Muscle of leg (tissue), 11 donors: ENCODE measurements around the gene CA10. TPM values are rescaled to one million over a fixed set of nuclear protein-coding genes. Genes with fewer than 3 reads are reported as not detected.
A peak's percentile ranks its signal among the peaks of the same experiment; 100 is the strongest.

ENCODE experiments used
- DNase-seq: peaks from one replicate; pipeline ENCODE4 v3.0.0; 2013
- H3K27ac ChIP-seq: one replicate; pipeline ENCODE4 v1.5.1; 2013; ENCODE audit warnings: mild to moderate bottlenecking, low read length, control low read depth
- H3K27me3 ChIP-seq: one replicate; pipeline ENCODE4 v1.6.1; 2013; ENCODE audit warnings: low read length; ENCODE audit not compliant: control insufficient read depth, insufficient read depth
- H3K36me3 ChIP-seq: one replicate; pipeline ENCODE4 v1.6.1; 2013; ENCODE audit warnings: low read length; ENCODE audit not compliant: control insufficient read depth, insufficient read depth
- H3K4me1 ChIP-seq: one replicate; pipeline ENCODE4 v1.6.1; 2013; ENCODE audit warnings: low read length; ENCODE audit not compliant: control insufficient read depth, insufficient read depth
- H3K4me3 ChIP-seq: one replicate; pipeline ENCODE4 v1.5.1; 2013; ENCODE audit warnings: low read length, control low read depth
- H3K9me3 ChIP-seq: replicated peaks from 2 replicates; pipeline ENCODE4 v1.6.1; 2013; ENCODE audit warnings: low read depth, low read length; ENCODE audit not compliant: control insufficient read depth
- WGBS: methylation state at CpG from one replicate; pipeline ENCODE4 v1.1.5; 2013; ENCODE audit warnings: missing lambda C conversion rate; ENCODE audit not compliant: insufficient coverage; 5-methylcytosine and 5-hydroxymethylcytosine counted together
- polyA plus RNA-seq, 8 donors: library from polyadenylated mRNA; unstranded; fragments of 120-200 nt; gene quantifications; one replicate each; pipeline versions ENCODE4 v1.2.1 to v1.2.3, GENCODE V29; 2013; ENCODE audit warnings: inconsistent platforms in 1 of 8, low replicate concordance in 1 of 8; ENCODE audit not compliant: insufficient read length in 8 of 8, insufficient read depth in 1 of 8
- total RNA-seq: library from RNA; stranded (reverse); fragments of 120-200 nt; gene quantifications from one replicate; pipeline ENCODE4 v1.2.4, GENCODE V29; 2013

The CA10 gene
- total and polyA plus RNA-seq, 9 donors, result 1.4 to 6.9 (median 3.3) TPM

GRCh38 chr17:51901242-51901641 lies 257.3 kb downstream of the CA10 start:
- 33% methylated on average over 1 of the region's 1 CpG for WGBS
- Histone ChIP-seq H3K36me3 (no peaks in the 10 kb centered on the region), H3K9me3 (no peaks in the 10 kb centered on the region), H3K4me3 (no peak overlapping the region), H3K27me3 (no peaks in the 10 kb centered on the region), H3K4me1 (no peaks in the 10 kb centered on the region), H3K27ac (no peak overlapping the region)
- DNase-seq, result no peak

- WGBS, result 59% methylated on average over 1 of the region's 2 CpGs
These were observed 266.6 kb downstream of the CA10 start for GRCh38 chr17:51891936-51892335.

GRCh38 chr17:51890710-51891109 lies 267.8 kb downstream of the CA10 start:
- H3K4me1 ChIP-seq, result peaks cover 3% of the 10 kb centered on the region
- no peaks in the 10 kb centered on the region for H3K9me3 ChIP-seq
- no peak for DNase-seq
- H3K4me3 ChIP-seq, result no peak overlapping the region
- WGBS, result no CpG with 5 or more reads among the region's 1 CpG
- no peaks in the 10 kb centered on the region for H3K27me3 ChIP-seq
- H3K27ac ChIP-seq, result no peak overlapping the region
- H3K36me3 ChIP-seq, result no peaks in the 10 kb centered on the region

More at GRCh38 chr17:51891936-51892335, 266.6 kb downstream of the CA10 start:
- H3K27me3 ChIP-seq, result no peaks in the 10 kb centered on the region
- no peaks in the 10 kb centered on the region for H3K9me3 ChIP-seq
- H3K4me1 ChIP-seq, result peaks cover 3% of the 10 kb centered on the region
- no peak overlapping the region for H3K4me3 ChIP-seq
- no peaks in the 10 kb centered on the region for H3K36me3 ChIP-seq
- H3K27ac ChIP-seq, result no peak overlapping the region
- no peak for DNase-seq

- no peaks in the 10 kb centered on the region for H3K36me3 ChIP-seq
- no peak overlapping the region for H3K27ac ChIP-seq
- H3K27me3 ChIP-seq, result no peaks in the 10 kb centered on the region
- peak; percentile 43 for DNase-seq
- H3K4me3 ChIP-seq, result no peak overlapping the region
- peaks cover 3% of the 10 kb centered on the region for H3K4me1 ChIP-seq
- 60% methylated on average over 1 of the region's 2 CpGs for WGBS
- H3K9me3 ChIP-seq, result no peaks in the 10 kb centered on the region
These were observed 269.7 kb downstream of the CA10 start for GRCh38 chr17:51888816-51889215.

GRCh38 chr17:51876986-51877385 lies 281.5 kb downstream of the CA10 start:
- Histone ChIP-seq H3K4me1 (no peaks in the 10 kb centered on the region), H3K36me3 (no peaks in the 10 kb centered on the region), H3K4me3 (no peak overlapping the region), H3K27me3 (no peaks in the 10 kb centered on the region), H3K27ac (no peak overlapping the region), H3K9me3 (no peaks in the 10 kb centered on the region)
- no peak for DNase-seq

DNA sequence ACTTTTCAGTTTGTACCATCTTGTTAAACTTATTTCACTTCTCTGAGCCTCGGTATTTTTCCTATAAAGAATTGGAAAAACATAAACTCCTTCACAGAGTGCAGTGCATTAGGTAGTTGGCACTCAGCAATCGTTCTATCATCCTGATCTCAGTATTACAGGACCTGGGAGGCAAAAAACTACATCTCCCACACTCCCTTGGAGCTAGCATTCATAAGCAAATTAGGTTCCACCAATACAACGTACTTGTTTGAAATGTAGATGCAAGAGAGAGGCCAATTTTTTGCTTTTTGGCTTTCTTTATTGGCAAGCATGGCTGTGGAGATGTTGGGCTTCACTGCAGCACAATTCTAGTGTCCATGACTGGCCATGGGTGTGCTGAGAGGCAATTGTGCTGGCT lies 285.2 kb downstream of the CA10 start:
- no peaks in the 10 kb centered on the region for H3K27me3 ChIP-seq
- no peaks in the 10 kb centered on the region for H3K36me3 ChIP-seq
- no peak overlapping the region for H3K4me3 ChIP-seq
- 60% methylated on average over 1 of the region's 3 CpGs for WGBS
- no peaks in the 10 kb centered on the region for H3K9me3 ChIP-seq
- DNase-seq, result no peak
- no peaks in the 10 kb centered on the region for H3K4me1 ChIP-seq
- no peak overlapping the region for H3K27ac ChIP-seq

DNA sequence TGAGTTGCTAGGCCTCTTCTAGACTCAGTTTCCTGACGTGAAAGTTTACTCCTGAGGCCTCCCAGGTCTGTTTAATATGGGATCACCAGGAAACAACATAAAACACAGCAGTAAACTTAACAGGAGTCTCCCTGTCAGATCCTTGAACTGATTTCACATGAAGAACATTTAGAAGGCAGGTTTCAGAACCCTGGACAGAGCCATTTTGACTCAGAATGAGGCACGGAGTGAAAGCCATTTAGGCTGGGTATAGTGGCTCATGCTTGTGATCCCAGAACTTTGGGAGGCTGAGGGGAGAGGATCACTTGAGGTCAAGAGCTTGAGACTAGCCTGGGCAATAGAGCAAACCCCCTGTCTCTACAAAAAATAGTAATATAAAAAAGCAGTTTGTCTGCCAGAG lies 289.1 kb downstream of the CA10 start:
- H3K27ac ChIP-seq, result no peak overlapping the region
- DNase-seq, result peak; percentile 68
- no peaks in the 10 kb centered on the region for H3K27me3 ChIP-seq
- H3K9me3 ChIP-seq, result no peaks in the 10 kb centered on the region
- WGBS, result 0% methylated on average over 1 of the region's 2 CpGs
- H3K36me3 ChIP-seq, result no peaks in the 10 kb centered on the region
- H3K4me1 ChIP-seq, result no peaks in the 10 kb centered on the region
- no peak overlapping the region for H3K4me3 ChIP-seq

GRCh38 chr17:51860954-51861561 lies 297.5 kb downstream of the CA10 start:
- 0% methylated on average over 2 of the region's 5 CpGs for WGBS
- H3K27me3 ChIP-seq, result no peaks in the 10 kb centered on the region

DNA sequence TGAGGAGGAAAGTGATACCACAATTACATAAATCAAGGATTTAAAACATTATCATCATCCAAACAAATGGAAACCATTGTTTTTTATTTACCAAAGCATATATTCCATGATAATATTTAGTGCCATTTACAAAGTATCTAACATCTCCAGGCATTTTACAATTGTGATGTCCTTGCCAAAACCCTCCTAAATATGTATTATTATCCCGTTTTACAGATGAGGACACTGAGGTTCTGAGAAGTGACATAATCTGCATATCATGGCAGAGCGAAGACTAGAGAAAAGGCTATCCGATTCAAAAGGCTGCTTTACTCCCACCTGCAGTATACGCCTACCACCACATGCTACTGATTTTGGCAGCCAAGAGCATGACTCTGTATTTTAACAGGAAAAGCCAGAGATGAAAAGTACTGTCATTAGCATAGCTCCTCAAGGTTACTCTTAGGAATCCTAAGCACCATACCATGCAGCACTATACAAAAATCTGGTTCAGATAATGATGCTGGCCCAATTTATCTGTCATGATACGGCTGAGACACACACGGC lies 301.4 kb downstream of the CA10 start:
- Histone ChIP-seq H3K27me3 (peaks cover 3% of the 10 kb centered on the region), H3K36me3 (no peaks in the 10 kb centered on the region), H3K27ac (no peak overlapping the region), H3K9me3 (no peaks in the 10 kb centered on the region), H3K4me1 (peaks cover 4% of the 10 kb centered on the region), H3K4me3 (no peak overlapping the region)
- DNase-seq, result no peak
- WGBS, result no CpG with 5 or more reads among the region's 6 CpGs

More at GRCh38 chr17:51860954-51861561, 297.5 kb downstream of the CA10 start:
- peaks cover 4% of the 10 kb centered on the region for H3K4me1 ChIP-seq
- H3K9me3 ChIP-seq, result no peaks in the 10 kb centered on the region
- no peaks in the 10 kb centered on the region for H3K36me3 ChIP-seq
- no peak overlapping the region for H3K27ac ChIP-seq
- no peak overlapping the region for H3K4me3 ChIP-seq
- peak; percentile 51 for DNase-seq

DNA sequence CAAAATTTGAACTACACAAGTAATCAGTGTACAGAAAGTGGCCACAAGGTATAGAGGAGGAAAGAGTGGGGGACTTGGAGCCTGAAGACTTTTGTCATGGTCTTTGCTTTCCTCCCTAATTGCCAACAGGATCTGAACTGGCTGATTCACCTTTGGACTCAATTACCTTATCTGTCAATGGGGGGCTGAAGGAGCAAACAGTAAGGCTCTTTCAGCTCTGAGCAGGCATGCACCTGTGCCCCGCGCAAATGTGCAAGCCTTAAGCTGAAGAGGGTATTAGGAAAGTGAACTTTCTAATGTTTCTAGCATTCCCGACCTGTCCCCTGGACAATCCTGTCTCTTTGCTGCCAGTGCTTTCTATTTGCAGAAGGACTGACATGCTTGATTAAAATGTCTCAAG lies 302.7 kb downstream of the CA10 start:
- WGBS, result no CpG with 5 or more reads among the region's 3 CpGs
- Histone ChIP-seq H3K9me3 (no peaks in the 10 kb centered on the region), H3K4me3 (no peak overlapping the region), H3K36me3 (no peaks in the 10 kb centered on the region), H3K27ac (no peak overlapping the region), H3K4me1 (peaks cover 1% of the 10 kb centered on the region), H3K27me3 (peaks cover 3% of the 10 kb centered on the region)
- no peak for DNase-seq

GRCh38 chr17:51853857-51854256 lies 304.7 kb downstream of the CA10 start:
- 29% methylated on average over 1 of the region's 5 CpGs for WGBS
- H3K27me3 ChIP-seq, result peaks cover 3% of the 10 kb centered on the region
- H3K4me3 ChIP-seq, result no peak overlapping the region
- H3K4me1 ChIP-seq, result no peaks in the 10 kb centered on the region
- no peak for DNase-seq
- no peaks in the 10 kb centered on the region for H3K9me3 ChIP-seq
- no peak overlapping the region for H3K27ac ChIP-seq
- no peaks in the 10 kb centered on the region for H3K36me3 ChIP-seq
